ENCODE results near the gene DIO3.
"Not testable (repeated sequence)": the region's sequence is repeated elsewhere in the genome, so short reads cannot be mapped to it uniquely, and the experiment has no call there.

The DIO3 gene

GRCh38 chr14:101542391-101542790 lies 18.9 kb upstream of the DIO3 start:
- DNase-seq (ENCODE audit: low read depth in 2 of 2): no peak

- DNase-seq (ENCODE audit: low read depth in 2 of 2): no peak
Measured at GRCh38 chr14:101543814-101544213, 17.5 kb upstream of the DIO3 start.

- no peak for DNase-seq (ENCODE audit: low read depth in 2 of 2)
Measured at GRCh38 chr14:101544550-101544949, 16.7 kb upstream of the DIO3 start.

- no peak for DNase-seq (ENCODE audit: low read depth in 2 of 2)
Measured at GRCh38 chr14:101546706-101547105, 14.6 kb upstream of the DIO3 start.

- DNase-seq (ENCODE audit: low read depth in 2 of 2): no peak
Measured at GRCh38 chr14:101547107-101547738, 14.1 kb upstream of the DIO3 start.

GRCh38 chr14:101547961-101548669 lies 13.2 kb upstream of the DIO3 start:
- DNase-seq (ENCODE audit: low read depth in 2 of 2): no peak

GRCh38 chr14:101548710-101549109 lies 12.6 kb upstream of the DIO3 start:
- DNase-seq (ENCODE audit: low read depth in 2 of 2): no peak

GRCh38 chr14:101549154-101549553 lies 12.1 kb upstream of the DIO3 start:
- DNase-seq (ENCODE audit: low read depth in 2 of 2): no peak

GRCh38 chr14:101550202-101550912 lies 10.9 kb upstream of the DIO3 start:
- not testable (repeated sequence) for DNase-seq (ENCODE audit: low read depth in 2 of 2)

- DNase-seq (ENCODE audit: low read depth in 2 of 2): no peak
Measured at GRCh38 chr14:101551729-101552595, 9.3 kb upstream of the DIO3 start.

- DNase-seq (ENCODE audit: low read depth in 2 of 2): no peak
Measured at GRCh38 chr14:101552786-101553231, 8.5 kb upstream of the DIO3 start.

GRCh38 chr14:101553393-101553792 lies 7.9 kb upstream of the DIO3 start:
- no peak for DNase-seq (ENCODE audit: low read depth in 2 of 2)

- no peak for DNase-seq (ENCODE audit: low read depth in 2 of 2)
Measured at GRCh38 chr14:101553931-101554330, 7.4 kb upstream of the DIO3 start.

GRCh38 chr14:101554991-101555668 lies 6.2 kb upstream of the DIO3 start:
- no peak for DNase-seq (ENCODE audit: low read depth in 2 of 2)

GRCh38 chr14:101555669-101556043 lies 5.6 kb upstream of the DIO3 start:
- DNase-seq (ENCODE audit: low read depth in 2 of 2): not testable (repeated sequence)

- DNase-seq (ENCODE audit: low read depth in 2 of 2): no peak
Measured at GRCh38 chr14:101556131-101556530, 5.2 kb upstream of the DIO3 start.

- DNase-seq (ENCODE audit: low read depth in 2 of 2): no peak
Measured at GRCh38 chr14:101556566-101557320, 4.6 kb upstream of the DIO3 start.

GRCh38 chr14:101557321-101557695 lies 4.0 kb upstream of the DIO3 start:
- DNase-seq (ENCODE audit: low read depth in 2 of 2): no peak

GRCh38 chr14:101557811-101558738 lies 3.2 kb upstream of the DIO3 start:
- DNase-seq (ENCODE audit: low read depth in 2 of 2): no peak

Measured in stimulated activated CD8-positive, alpha-beta memory T cell treated with anti-CD3 and anti-CD28 coated beads, Interleukin-15, amount 100 ng/mL, for 48 hours (primary cell).